Measurements from ENCODE around the gene RALA.
"Not testable (repeated sequence)": the region's sequence is repeated elsewhere in the genome, so short reads cannot be mapped to it uniquely, and the experiment has no call there.

The RALA gene

GRCh38 chr7:39749717-39750116 is 126.3 kb downstream of the RALA start:
- no peak overlapping the region for H3K27ac ChIP-seq
- no peak for TF ChIP-seq ZFX (IDR thresholded peaks at IDR 0.05; ENCODE audit: borderline replicate concordance)
- TF ChIP-seq CTCF (IDR thresholded peaks at IDR 0.05), result no peak

GRCh38 chr7:39750253-39751077 is 127.1 kb downstream of the RALA start:
- TF ChIP-seq CTCF (IDR thresholded peaks at IDR 0.05), result no peak
- TF ChIP-seq ZFX (IDR thresholded peaks at IDR 0.05; ENCODE audit: borderline replicate concordance), result no peak
- no peak overlapping the region for H3K27ac ChIP-seq

- not testable (repeated sequence) for H3K27ac ChIP-seq
Observed at GRCh38 chr7:39753237-39753636, 129.9 kb downstream of the RALA start.

- no peak for TF ChIP-seq ZFX (IDR thresholded peaks at IDR 0.05; ENCODE audit: borderline replicate concordance)
- no peak for TF ChIP-seq CTCF (IDR thresholded peaks at IDR 0.05)
- H3K27ac ChIP-seq, result no peak overlapping the region
Observed at GRCh38 chr7:39753823-39754325, 130.5 kb downstream of the RALA start.

- TF ChIP-seq CTCF (IDR thresholded peaks at IDR 0.05) (no peak), ZFX (IDR thresholded peaks at IDR 0.05; ENCODE audit: borderline replicate concordance) (no peak)
- H3K27ac ChIP-seq, result no peak overlapping the region
Observed at GRCh38 chr7:39754326-39755120, 131.2 kb downstream of the RALA start.

GRCh38 chr7:39757604-39758003 is 134.2 kb downstream of the RALA start:
- TF ChIP-seq CTCF (IDR thresholded peaks at IDR 0.05), result no peak
- TF ChIP-seq ZFX (IDR thresholded peaks at IDR 0.05; ENCODE audit: borderline replicate concordance), result no peak
- no peak overlapping the region for H3K27ac ChIP-seq

All from 22Rv1 (cell line).